ENCODE measurements around the gene APOO. TPM values are rescaled to one million over a fixed set of nuclear protein-coding genes. Genes with fewer than 3 reads are reported as not detected.
A peak's percentile ranks its signal among the peaks of the same experiment; 100 is the strongest.

Gene APOO
- total and polyA plus RNA-seq, 2 of the 13 experiments (the other 11 are each of a cell fraction or from before 2014, with no cell fraction given), result 9.7 to 22.1 TPM

GRCh38 chrX:23907498-23908218 lies at the start of gene APOO, which contains the start of gene CXorf58 (continued):
- TF ChIP-seq ZNF687 (CRISPR knock-in tag; IDR thresholded peaks at IDR 0.05) (peak; percentile 90), TOPORS (CRISPR knock-in tag; IDR thresholded peaks at IDR 0.05) (no peak), ARID2 (CRISPR knock-in tag; IDR thresholded peaks at IDR 0.05; ENCODE audit: borderline replicate concordance) (no peak), ZNF788 (CRISPR knock-in tag; IDR thresholded peaks at IDR 0.05; ENCODE audit: borderline replicate concordance) (peak; percentile 60; the same call in 1 of the 2 replicates), PRMT3 (CRISPR knock-in tag; IDR thresholded peaks at IDR 0.05; ENCODE audit: borderline replicate concordance, low read depth) (no peak), ZNF710 (CRISPR knock-in tag; IDR thresholded peaks at IDR 0.05; ENCODE audit: borderline replicate concordance) (no peak), GZF1 (CRISPR knock-in tag; IDR thresholded peaks at IDR 0.05) (no peak), ATF6 (CRISPR knock-in tag; conservative IDR thresholded peaks at IDR 0.05) (no peak), HNF1A (IDR thresholded peaks at IDR 0.05; ENCODE audit: low read depth) (no peak), HNF1A (CRISPR knock-in tag; IDR thresholded peaks at IDR 0.05; ENCODE audit: borderline replicate concordance) (peak; percentile 46; the same call in 1 of the 2 replicates), JUND (CRISPR knock-in tag; IDR thresholded peaks at IDR 0.05) (no peak), ZGPAT (CRISPR knock-in tag; IDR thresholded peaks at IDR 0.05) (peak; percentile 69), MTA1 (CRISPR knock-in tag; IDR thresholded peaks at IDR 0.05; ENCODE audit: borderline replicate concordance) (no peak; the same call in 1 of the 2 replicates), NR2C2 (CRISPR knock-in tag; IDR thresholded peaks at IDR 0.05; ENCODE audit: borderline replicate concordance) (peak; percentile 90)
